HG03135 (cell line): Measurements from ENCODE around the gene GON7.
"Not testable (repeated sequence)": the region's sequence is repeated elsewhere in the genome, so short reads cannot be mapped to it uniquely, and the experiment has no call there.

Source experiments
- ATAC-seq: cut with Tn5 transposase; IDR thresholded peaks from one replicate; pipeline ENCODE4 v1.9.1; 2021; ENCODE audit warnings: mild to moderate bottlenecking, moderate library complexity; ENCODE audit not compliant: unreplicated experiment

GON7 gene

DNA sequence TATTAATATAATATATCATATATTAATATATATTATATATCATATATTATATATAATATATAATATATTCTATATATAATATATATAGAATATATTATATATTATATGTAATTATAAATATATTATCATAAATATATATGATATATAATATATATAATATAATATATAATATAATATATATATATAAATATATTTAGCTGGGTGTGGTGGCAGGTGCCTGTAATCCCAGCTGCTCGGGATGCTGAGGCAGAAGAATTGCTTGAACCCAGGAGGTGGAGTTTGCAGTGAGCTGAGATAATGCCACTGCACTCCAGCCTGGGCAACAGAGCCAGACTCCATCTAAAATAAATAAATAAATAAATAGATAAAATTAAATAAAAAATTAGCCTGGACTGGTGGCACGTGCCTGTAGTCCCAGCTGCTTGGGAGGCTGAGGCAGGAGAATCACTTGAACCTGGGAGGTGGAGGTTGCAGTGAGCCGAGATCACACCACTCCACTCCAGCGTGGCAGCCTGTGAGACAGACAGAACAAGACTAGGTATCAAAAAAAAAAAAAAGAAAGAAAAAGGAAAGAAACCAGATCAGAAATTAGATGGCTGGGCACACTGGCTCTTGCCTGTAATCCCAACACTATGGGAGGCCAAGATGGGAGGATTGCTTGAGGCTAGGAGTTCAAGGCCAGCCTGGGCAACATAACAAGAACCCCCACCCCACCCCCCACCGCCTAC, 47.1 kb downstream of the GON7 start:
- not testable (repeated sequence) for ATAC-seq

DNA sequence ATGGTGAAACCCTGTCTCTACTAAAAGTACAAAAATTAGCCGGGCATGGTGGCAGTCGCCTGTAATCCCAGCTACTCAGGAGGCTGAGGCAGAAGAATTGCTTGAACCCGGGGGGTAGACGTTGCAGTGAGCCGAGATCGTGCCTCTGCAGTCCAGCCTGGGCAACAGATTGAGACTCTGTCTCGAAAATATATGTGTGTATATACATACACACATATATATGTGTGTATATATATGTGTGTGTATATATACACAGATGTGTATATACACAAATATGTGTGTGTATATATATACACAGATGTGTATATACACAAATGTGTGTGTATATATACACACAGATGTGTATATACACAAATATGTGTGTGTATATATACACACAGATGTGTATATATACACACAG, 48.5 kb downstream of the GON7 start:
- not testable (repeated sequence) for ATAC-seq

DNA sequence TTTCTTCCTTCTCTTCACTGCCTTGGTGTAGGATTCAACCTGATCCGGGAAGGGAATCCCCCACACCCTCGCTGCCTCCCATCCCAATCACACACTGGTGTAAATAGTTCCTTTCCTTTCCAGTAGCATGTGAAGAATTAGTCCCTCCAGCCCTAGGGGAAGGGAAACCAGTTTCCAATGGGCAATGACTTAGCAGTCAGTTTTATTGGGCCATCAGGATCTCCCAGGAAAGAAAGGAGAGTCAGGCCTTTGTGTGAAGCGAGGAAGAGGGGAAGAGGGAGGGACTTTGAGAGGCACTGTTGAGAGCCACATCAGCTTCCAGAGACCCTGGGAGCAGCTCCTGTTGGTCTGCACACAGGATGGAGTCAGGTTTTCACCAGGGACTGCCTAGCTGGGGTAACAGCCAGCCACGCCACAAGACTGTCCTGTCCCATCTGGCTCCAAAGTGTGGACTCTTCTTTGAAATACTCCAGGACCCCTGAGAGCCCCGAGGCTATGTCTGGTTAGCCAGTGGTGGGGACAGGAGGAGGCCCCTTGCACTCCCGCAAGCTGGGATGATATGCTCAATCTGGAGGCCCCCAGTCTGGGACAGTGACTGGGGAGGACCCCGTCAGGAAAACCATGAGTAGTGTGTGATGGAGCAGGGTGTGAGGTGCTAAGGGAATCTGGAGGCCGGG, 50.0 kb downstream of the GON7 start:
- no peak for ATAC-seq

DNA sequence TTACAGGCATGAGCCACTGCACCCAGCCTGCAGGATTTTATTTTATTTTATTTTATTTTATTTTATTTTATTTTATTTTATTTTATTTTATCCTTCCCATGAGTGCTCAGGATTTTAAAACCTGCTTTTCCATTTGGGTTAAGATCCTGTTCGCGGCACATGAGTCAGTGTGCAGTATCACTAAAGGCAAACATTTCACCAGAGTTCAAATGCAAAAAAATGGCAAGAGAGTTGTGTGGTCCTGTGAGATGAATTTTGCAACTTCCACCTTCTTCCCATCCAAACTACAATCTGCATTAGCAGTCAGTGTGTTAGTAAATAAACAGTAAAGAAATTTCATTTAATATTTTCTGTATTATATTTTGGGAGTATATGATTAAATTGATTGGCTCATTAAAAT, 51.2 kb downstream of the GON7 start:
- ATAC-seq = no peak

DNA sequence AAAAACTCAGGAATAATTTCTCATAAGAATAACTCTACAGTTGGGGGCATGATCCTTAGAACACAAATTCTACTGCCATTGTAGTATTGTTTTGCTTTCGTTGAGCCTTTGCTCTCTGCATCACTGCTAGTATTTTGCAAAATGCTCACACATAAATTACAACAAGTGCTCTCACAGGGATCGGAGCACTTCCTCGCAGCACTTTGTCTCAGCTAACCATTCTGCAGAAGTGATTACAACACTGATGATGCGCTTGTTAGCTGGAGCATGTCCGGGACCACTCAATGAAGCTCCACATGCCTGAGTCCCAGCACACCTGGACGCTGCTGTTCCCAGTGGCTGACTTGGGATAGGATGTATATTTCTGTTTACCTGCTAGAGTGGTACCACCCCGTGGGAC, 53.7 kb downstream of the GON7 start:
- ATAC-seq = no peak
